CD14-positive monocyte (primary cell): ENCODE measurements around the gene PHLDA3. TPM values are rescaled to one million over a fixed set of nuclear protein-coding genes. Genes with fewer than 3 reads are reported as not detected.
A peak's percentile ranks its signal among the peaks of the same experiment; 100 is the strongest.

ENCODE experiments used
- DNase-seq, 3 donors: peaks; one replicate each; pipeline ENCODE4 v3.0.0-alpha.2; 2011 to 2022
- H2AFZ ChIP-seq: 2 replicates; pipeline ENCODE4 v1.6.0; 2012; ENCODE audit warnings: mild to moderate bottlenecking, low read depth, low read length, inconsistent platforms; ENCODE audit not compliant: insufficient read depth, poor library complexity, severe bottlenecking
- H3K27ac ChIP-seq, 2 donors: 1 replicate in 1 of 2; 2 replicates in 1 of 2; pipeline ENCODE4 v1.5.1; 2012 to 2013; ENCODE audit warnings: low read length in 2 of 2, control low read depth in 1 of 2, inconsistent platforms in 1 of 2, low read depth in 1 of 2, mild to moderate bottlenecking in 1 of 2
- H3K27me3 ChIP-seq, 2 donors: one replicate each; pipeline versions ENCODE4 v1.6.0 to v1.6.1; 2011 to 2013; ENCODE audit warnings: low read length in 2 of 2; ENCODE audit not compliant: control insufficient read depth in 2 of 2, insufficient read depth in 2 of 2
- H3K36me3 ChIP-seq, 2 donors: replicated peaks in 1 of 2; 1 replicate in 1 of 2; 2 replicates in 1 of 2; pipeline versions ENCODE4 v1.5.1 to v1.6.1; 2012 to 2013; ENCODE audit warnings: low read length in 2 of 2, control low read depth in 1 of 2, inconsistent platforms in 1 of 2, mild to moderate bottlenecking in 1 of 2; ENCODE audit not compliant: insufficient read depth in 2 of 2, control insufficient read depth in 1 of 2
- H3K4me1 ChIP-seq, 2 donors: 1 replicate in 1 of 2; 2 replicates in 1 of 2; pipeline versions ENCODE4 v1.5.1 to v1.6.1; 2012 to 2013; ENCODE audit warnings: low read length in 2 of 2, control low read depth in 1 of 2, inconsistent platforms in 1 of 2, mild to moderate bottlenecking in 1 of 2, moderate library complexity in 1 of 2; ENCODE audit not compliant: insufficient read depth in 2 of 2, control insufficient read depth in 1 of 2
- H3K4me2 ChIP-seq: replicated peaks from 2 replicates; pipeline ENCODE3; 2012; ENCODE audit warnings: low read length, moderate library complexity, mild to moderate bottlenecking; ENCODE audit not compliant: poor library complexity, severe bottlenecking; ENCODE audit errors: extremely low read depth
- H3K4me3 ChIP-seq, 3 experiments: fragments of 200-600 bp in 1 of 3; sonication (generic) in 1 of 3; replicated peaks in 1 of 3; 1 replicate in 2 of 3; 2 replicates in 1 of 3; pipeline ENCODE4 v1.5.1; 2011 to 2013; ENCODE audit warnings: low read length in 3 of 3, mild to moderate bottlenecking in 3 of 3, control low read depth in 2 of 3, low read depth in 2 of 3, inconsistent platforms in 1 of 3, moderate library complexity in 1 of 3
- H3K79me2 ChIP-seq: 2 replicates; pipeline ENCODE4 v1.6.0; 2012; ENCODE audit warnings: mild to moderate bottlenecking, control low read depth, inconsistent platforms, low read length, moderate library complexity; ENCODE audit not compliant: insufficient read depth
- H3K9ac ChIP-seq: 2 replicates; pipeline ENCODE4 v1.6.0; 2017; ENCODE audit warnings: low read length, mild to moderate bottlenecking; ENCODE audit not compliant: insufficient read depth, poor library complexity, severe bottlenecking
- H3K9me3 ChIP-seq, 2 donors: replicated peaks in 1 of 2; 1 replicate in 1 of 2; 2 replicates in 1 of 2; pipeline versions ENCODE4 v1.5.1 to v1.6.1; 2012 to 2013; ENCODE audit warnings: low read length in 2 of 2, control low read depth in 1 of 2; ENCODE audit not compliant: control insufficient read depth in 1 of 2, insufficient read depth in 1 of 2
- H4K20me1 ChIP-seq: 2 replicates; pipeline ENCODE4 v1.6.0; 2012; ENCODE audit warnings: mild to moderate bottlenecking, low read length, control low read depth, moderate library complexity; ENCODE audit not compliant: insufficient read depth
- H3K27ac Mint-ChIP-seq, 7 donors: one replicate each; pipeline ENCODE4 v1.8.0; 2020; ENCODE audit warnings: mild to moderate bottlenecking in 7 of 7, mixed read lengths in 7 of 7, moderate library complexity in 6 of 7, inconsistent platforms in 2 of 7
- H3K27me3 Mint-ChIP-seq, 3 donors: one replicate each; pipeline ENCODE4 v1.8.0; 2021 to 2022; ENCODE audit warnings: low read depth in 3 of 3, mild to moderate bottlenecking in 3 of 3, mixed read lengths in 3 of 3, moderate library complexity in 3 of 3, inconsistent platforms in 1 of 3
- H3K36me3 Mint-ChIP-seq, 2 donors: one replicate each; pipeline ENCODE4 v1.8.0; 2020; ENCODE audit warnings: mixed read lengths in 2 of 2, inconsistent platforms in 1 of 2, mild to moderate bottlenecking in 1 of 2
- H3K4me1 Mint-ChIP-seq: one replicate; pipeline ENCODE4 v1.8.0; 2020; ENCODE audit warnings: mild to moderate bottlenecking, mixed read lengths
- H3K4me3 Mint-ChIP-seq, 2 donors: one replicate each; pipeline ENCODE4 v1.8.0; 2020; ENCODE audit warnings: mild to moderate bottlenecking in 2 of 2, mixed read lengths in 2 of 2, moderate library complexity in 1 of 2
- H3K9me3 Mint-ChIP-seq, 7 donors: one replicate each; pipeline ENCODE4 v1.8.0; 2020 to 2022; ENCODE audit warnings: mixed read lengths in 7 of 7, mild to moderate bottlenecking in 6 of 7, moderate library complexity in 6 of 7, inconsistent platforms in 2 of 7
- CTCF ChIP-seq: fragments of 200-600 bp; IDR thresholded peaks from one replicate; pipeline ENCODE4 v1.8.0; 2022; ENCODE audit warnings: antibody characterized with exemption, mild to moderate bottlenecking
- WGBS: methylation state at CpG from one replicate; pipeline ENCODE4 v1.1.5; 2013; ENCODE audit warnings: missing lambda C conversion rate; ENCODE audit not compliant: insufficient coverage; 5-methylcytosine and 5-hydroxymethylcytosine counted together
- intact Hi-C, 2 donors: fragments of 100-400 bp; cut with micrococcal nuclease; formaldehyde crosslinking; loops; one replicate each; pipeline versions ENCODE4 v1.15.0 to v1.15.1; 2023
- polyA plus RNA-seq, 3 donors: library from polyadenylated mRNA; depleted of rRNA in 1 of 3; unstranded in 2 of 3; stranded (reverse) in 1 of 3; fragments of 300-500 nt in 2 of 3; fragments of >200 nt in 1 of 3; fragmentation: Illumina TruSeq in 2 of 3; gene quantifications; 1 replicate in 2 of 3; 2 replicates in 1 of 3; pipeline ENCODE4 v1.2.3, GENCODE V29; 2012 to 2021

The PHLDA3 gene
- polyA plus RNA-seq, 3 donors = 0.08 TPM; not detected in 2

DNA sequence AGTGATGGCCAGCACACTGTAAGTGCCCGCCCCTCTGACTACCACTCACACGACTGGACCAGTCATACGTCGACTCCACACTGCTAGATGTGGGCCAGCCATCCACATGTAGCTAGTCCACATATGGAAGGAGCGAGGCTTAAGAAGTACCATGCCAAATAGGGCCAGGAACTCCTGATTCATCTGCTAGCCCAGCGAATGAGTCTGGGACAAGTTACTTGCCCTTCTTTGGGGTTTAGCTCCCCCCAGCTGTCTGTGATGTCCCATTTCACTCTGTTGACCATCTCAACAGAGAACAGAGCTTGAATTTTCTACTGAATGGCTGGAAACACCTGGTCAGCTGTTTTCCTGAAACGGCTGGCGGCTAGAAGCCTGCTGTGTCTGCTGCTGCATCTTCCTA lies 32.2 kb upstream of the PHLDA3 start:
- TF ChIP-seq CTCF = no peak
- no peaks in the 10 kb centered on the region for H3K9me3 Mint-ChIP-seq
- no peak overlapping the region for H3K9ac ChIP-seq
- H3K36me3 Mint-ChIP-seq = peaks cover 27 to 50% of the 10 kb centered on the region in 2 donors
- peaks cover 33% of the 10 kb centered on the region for H3K4me1 Mint-ChIP-seq
- no peaks in the 10 kb centered on the region for H3K9me3 ChIP-seq
- H3K27ac ChIP-seq = no peak overlapping the region
- H3K27ac Mint-ChIP-seq = peak overlapping the region in 1 of 7 donors; percentile 33
- no peak overlapping the region for H3K4me2 ChIP-seq
- DNase-seq = no peak
- H3K4me1 ChIP-seq = peaks cover 17 to 19% of the 10 kb centered on the region in 2 donors
- intact Hi-C loops = no loop called here
- H3K27me3 Mint-ChIP-seq = peaks cover 0 to 2% (median 0%) of the 10 kb centered on the region in 3 donors
- no peak overlapping the region for H3K4me3 ChIP-seq
- no peak overlapping the region for H3K4me3 Mint-ChIP-seq
- no peak overlapping the region for H2AFZ ChIP-seq
- H3K79me2 ChIP-seq = peaks cover 89% of the 10 kb centered on the region
- H3K27me3 ChIP-seq = no peaks in the 10 kb centered on the region
- WGBS = 96% methylated on average over 4 of the region's 8 CpGs
- peaks cover 86% of the 10 kb centered on the region for H4K20me1 ChIP-seq
- H3K36me3 ChIP-seq = peaks cover 7 to 59% of the 10 kb centered on the region in 2 donors

DNA sequence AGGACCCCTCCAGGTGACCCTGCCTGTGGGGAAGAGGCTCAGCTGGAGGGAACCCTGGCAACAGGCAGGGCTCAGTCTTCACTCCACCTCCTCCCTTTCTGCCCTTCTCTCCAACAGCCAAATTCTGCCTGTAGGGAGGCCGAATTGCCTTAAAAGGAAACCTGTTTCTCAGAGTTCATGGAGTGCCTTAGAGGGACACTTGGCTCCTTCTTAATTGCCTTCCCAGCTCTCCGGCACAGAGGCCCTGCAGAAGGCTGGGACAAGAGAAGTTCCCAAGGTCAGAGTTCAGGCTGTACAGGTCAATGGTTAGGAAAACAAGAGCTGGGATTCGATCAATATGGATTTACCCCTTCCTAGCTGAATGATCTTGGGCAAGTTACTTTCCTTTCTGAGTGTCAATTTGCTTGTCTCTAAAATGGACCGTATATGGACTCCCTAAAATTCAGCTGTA lies 31.7 kb upstream of the PHLDA3 start:
- Histone ChIP-seq H3K9ac (no peak overlapping the region), H3K4me2 (no peak overlapping the region), H3K36me3 (peaks cover 11 to 63% of the 10 kb centered on the region in 2 donors), H3K9me3 (no peaks in the 10 kb centered on the region), H2AFZ (no peak overlapping the region), H3K4me3 (no peak overlapping the region), H3K27me3 (no peaks in the 10 kb centered on the region), H3K79me2 (peaks cover 84% of the 10 kb centered on the region), H3K4me1 (peaks cover 12 to 14% of the 10 kb centered on the region in 2 donors), H4K20me1 (peaks cover 88% of the 10 kb centered on the region), H3K27ac (no peak overlapping the region)
- 96% methylated on average over 4 of the region's 4 CpGs for WGBS
- intact Hi-C loops = no loop called here
- peak overlapping the region in 2 of 7 donors; percentile 32 to 64 for H3K27ac Mint-ChIP-seq
- H3K36me3 Mint-ChIP-seq = peaks cover 31 to 55% of the 10 kb centered on the region in 2 donors
- H3K4me3 Mint-ChIP-seq = no peak overlapping the region
- DNase-seq = no peak
- no peak for TF ChIP-seq CTCF
- no peaks in the 10 kb centered on the region for H3K9me3 Mint-ChIP-seq
- peaks cover 28% of the 10 kb centered on the region for H3K4me1 Mint-ChIP-seq
- peaks cover 0 to 2% (median 2%) of the 10 kb centered on the region in 3 donors for H3K27me3 Mint-ChIP-seq
